Spleen (tissue), 11 donors: ENCODE measurements around the gene NFATC2. TPM values are rescaled to one million over a fixed set of nuclear protein-coding genes. Genes with fewer than 3 reads are reported as not detected.
A peak's percentile ranks its signal among the peaks of the same experiment; 100 is the strongest.

ENCODE experiments used
- DNase-seq: peaks from one replicate; pipeline ENCODE4 v3.0.0-alpha.2; 2020
- H3K27ac ChIP-seq, 8 donors: fragments of 200-600 bp; sonication (generic) in 7 of 8; 1 replicate in 4 of 8; 2 replicates in 4 of 8; pipeline versions ENCODE4 v1.5.0 to v1.8.0; 2016 to 2021; ENCODE audit warnings: inconsistent platforms in 4 of 8, mild to moderate bottlenecking in 4 of 8, moderate library complexity in 1 of 8
- H3K27me3 ChIP-seq, 7 donors: fragments of 200-600 bp; sonication (generic) in 6 of 7; replicated peaks in 1 of 7; 1 replicate in 4 of 7; 2 replicates in 3 of 7; pipeline versions ENCODE4 v1.5.0 to v1.8.0; 2016 to 2021; ENCODE audit warnings: inconsistent platforms in 3 of 7, mild to moderate bottlenecking in 1 of 7
- H3K36me3 ChIP-seq, 6 donors: fragments of 200-600 bp; sonication (generic) in 5 of 6; 1 replicate in 4 of 6; 2 replicates in 2 of 6; pipeline versions ENCODE4 v1.5.0 to v1.8.0; 2016 to 2021; ENCODE audit warnings: inconsistent platforms in 2 of 6
- H3K4me1 ChIP-seq, 6 donors: fragments of 200-600 bp; sonication (generic) in 5 of 6; 1 replicate in 3 of 6; 2 replicates in 3 of 6; pipeline versions ENCODE4 v1.5.0 to v1.8.0; 2016 to 2021; ENCODE audit warnings: inconsistent platforms in 3 of 6
- H3K4me3 ChIP-seq, 8 donors: fragments of 200-600 bp; sonication (generic) in 7 of 8; 1 replicate in 4 of 8; 2 replicates in 4 of 8; pipeline versions ENCODE4 v1.5.0 to v1.8.0; 2016 to 2021; ENCODE audit warnings: inconsistent platforms in 4 of 8, mild to moderate bottlenecking in 4 of 8, moderate library complexity in 2 of 8
- H3K9me3 ChIP-seq, 8 donors: fragments of 200-600 bp; sonication (generic) in 7 of 8; 1 replicate in 4 of 8; 2 replicates in 4 of 8; pipeline versions ENCODE4 v1.5.0 to v1.8.0; 2016 to 2021; ENCODE audit warnings: inconsistent platforms in 4 of 8
- POLR2A ChIP-seq, 3 donors: fragments of 450-650 bp; IDR thresholded peaks; one replicate each; pipeline ENCODE4 v1.5.1; 2017; ENCODE audit warnings: antibody characterized with exemption in 3 of 3, mild to moderate bottlenecking in 1 of 3
- POLR2AphosphoS5 ChIP-seq, 3 donors: sonication (generic); formaldehyde crosslinking; IDR thresholded peaks; one replicate each; pipeline ENCODE4 v1.5.1; 2017; ENCODE audit warnings: antibody characterized with exemption in 3 of 3
- WGBS, 5 donors: extraction: QIAGEN DNeasy Blood & Tissue Kit in 3 of 5; methylation state at CpG; one replicate each; pipeline versions ENCODE4 v1.1.5 to v1.1.7; 2013 to 2018; 5-methylcytosine and 5-hydroxymethylcytosine counted together
- intact Hi-C: fragments of 100-400 bp; cut with DNase I; formaldehyde crosslinking; loops from one replicate; pipeline ENCODE4 v1.15.0; 2023; ENCODE audit warnings: low total_unique reads
- polyA plus RNA-seq, 3 donors: library from polyadenylated mRNA; stranded (reverse); fragments of 200-250 nt; gene quantifications; one replicate each; pipeline ENCODE4 v1.2.1, GENCODE V29; 2013
- total RNA-seq, 7 donors: library from RNA; depleted of rRNA in 3 of 7; stranded (reverse); fragments of >200 nt in 3 of 7; fragmentation: NEBNext Ultra II Directional in 4 of 7; extraction: Animal tissue kit (Norgen Biotek cat#: 25700) in 4 of 7; gene quantifications; one replicate each; pipeline versions ENCODE4 v1.1.0 to v1.2.1, GENCODE V29; 2016 to 2021
- TF ChIP-seq, protein P1 (sequence below), 11 experiments: fragments of 200-600 bp in 7 of 11; fragments of 450-650 bp in 4 of 11; sonication (generic) in 4 of 11; IDR thresholded peaks in 8 of 11; conservative IDR thresholded peaks in 3 of 11; 1 replicate in 7 of 11; 2 replicates in 4 of 11; pipeline versions ENCODE4 v1.4.0 to v1.8.0; 2016 to 2021; ENCODE audit warnings: antibody characterized with exemption in 11 of 11, inconsistent platforms in 4 of 11, mild to moderate bottlenecking in 1 of 11
- donor health status: healthy with polysubstance abuse.
- donor health status: DM: no; HTN: no; CAD: no; lungs with moderate emphysema.
- donor health status: DM: no; HTN: no; CAD: no.
- donor health status: Bipolar disorder and iron deficiency.
- donor health status: healthy.
- donor health status: DM: no; HTN: no; CAD: no.
- donor health status: DM: yes; HTN: yes; CAD: no.

Gene NFATC2
- total and polyA plus RNA-seq, 10 donors = 6.5 to 42.9 (median 34.5) TPM

- peaks cover 6 to 45% (median 20%) of the 10 kb centered on the region in 6 donors for H3K4me1 ChIP-seq
- H3K9me3 ChIP-seq = no peaks in the 10 kb centered on the region
- intact Hi-C loops = no loop called here
- DNase-seq = no peak
- no peak overlapping the region for H3K27ac ChIP-seq
- H3K4me3 ChIP-seq = no peak overlapping the region
- peaks cover 0 to 95% (median 40%) of the 10 kb centered on the region in 6 donors for H3K36me3 ChIP-seq
- H3K27me3 ChIP-seq = no peaks in the 10 kb centered on the region
- no peak for TF ChIP-seq POLR2A (IDR thresholded peaks at IDR 0.05)
- TF ChIP-seq, protein P1, sequence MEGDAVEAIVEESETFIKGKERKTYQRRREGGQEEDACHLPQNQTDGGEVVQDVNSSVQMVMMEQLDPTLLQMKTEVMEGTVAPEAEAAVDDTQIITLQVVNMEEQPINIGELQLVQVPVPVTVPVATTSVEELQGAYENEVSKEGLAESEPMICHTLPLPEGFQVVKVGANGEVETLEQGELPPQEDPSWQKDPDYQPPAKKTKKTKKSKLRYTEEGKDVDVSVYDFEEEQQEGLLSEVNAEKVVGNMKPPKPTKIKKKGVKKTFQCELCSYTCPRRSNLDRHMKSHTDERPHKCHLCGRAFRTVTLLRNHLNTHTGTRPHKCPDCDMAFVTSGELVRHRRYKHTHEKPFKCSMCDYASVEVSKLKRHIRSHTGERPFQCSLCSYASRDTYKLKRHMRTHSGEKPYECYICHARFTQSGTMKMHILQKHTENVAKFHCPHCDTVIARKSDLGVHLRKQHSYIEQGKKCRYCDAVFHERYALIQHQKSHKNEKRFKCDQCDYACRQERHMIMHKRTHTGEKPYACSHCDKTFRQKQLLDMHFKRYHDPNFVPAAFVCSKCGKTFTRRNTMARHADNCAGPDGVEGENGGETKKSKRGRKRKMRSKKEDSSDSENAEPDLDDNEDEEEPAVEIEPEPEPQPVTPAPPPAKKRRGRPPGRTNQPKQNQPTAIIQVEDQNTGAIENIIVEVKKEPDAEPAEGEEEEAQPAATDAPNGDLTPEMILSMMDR (IDR thresholded peaks at IDR 0.05 in 8 of 11, conservative IDR thresholded peaks at IDR 0.05 in 3 of 11) = no peak
- no peak for TF ChIP-seq POLR2AphosphoS5 (IDR thresholded peaks at IDR 0.05)
- 93 to 100% (median 97%) methylated on average over 2 of the region's 2 CpGs for whole genome bisulfite sequencing, 5 donors
Measured at GRCh38 chr20:51517839-51518238, 24.7 kb downstream of the NFATC2 start.

DNA sequence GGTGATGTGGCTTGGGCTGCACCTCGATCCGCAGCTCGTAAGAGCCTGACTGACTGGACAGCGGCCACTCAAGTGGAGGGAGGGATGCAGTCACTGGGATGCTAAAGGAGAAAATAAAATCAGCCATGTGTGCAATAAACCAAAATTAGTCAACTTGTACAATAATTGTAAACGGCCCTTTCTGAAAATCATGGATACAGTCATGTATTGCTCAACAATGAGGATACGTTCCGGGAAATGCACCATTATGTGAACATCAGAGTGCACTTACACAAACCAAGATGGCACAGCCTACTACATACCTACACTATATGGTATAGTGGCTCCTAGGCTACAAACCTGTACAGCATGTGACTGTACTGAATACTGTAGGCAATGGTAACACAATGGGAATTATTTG lies 25.7 kb downstream of the NFATC2 start:
- DNase-seq = peak; percentile 38
- Histone ChIP-seq H3K9me3 (no peaks in the 10 kb centered on the region), H3K4me3 (no peak overlapping the region), H3K27ac (no peak overlapping the region), H3K4me1 (peaks cover 6 to 46% (median 24%) of the 10 kb centered on the region in 6 donors), H3K27me3 (no peaks in the 10 kb centered on the region), H3K36me3 (peaks cover 0 to 91% (median 34%) of the 10 kb centered on the region in 6 donors)
- intact Hi-C loops = no loop called here
- WGBS, 5 donors = 94 to 97% (median 96%) methylated on average over 7 of the region's 7 CpGs
- TF ChIP-seq, protein P1 (IDR thresholded peaks at IDR 0.05 in 8 of 11, conservative IDR thresholded peaks at IDR 0.05 in 3 of 11) = no peak
- TF ChIP-seq POLR2AphosphoS5 (IDR thresholded peaks at IDR 0.05) = no peak
- no peak for TF ChIP-seq POLR2A (IDR thresholded peaks at IDR 0.05)

- 85 to 96% (median 89%) methylated on average over 7 of the region's 7 CpGs for WGBS, 5 donors
Measured at GRCh38 chr20:51514836-51515235, 27.7 kb downstream of the NFATC2 start.

GRCh38 chr20:51514249-51514648 lies 28.3 kb downstream of the NFATC2 start:
- intact Hi-C loops = no loop called here
- WGBS, 5 donors = 85 to 92% (median 88%) methylated on average over 3 of the region's 3 CpGs
- no peaks in the 10 kb centered on the region for H3K27me3 ChIP-seq
- H3K4me1 ChIP-seq = peaks cover 6 to 47% (median 24%) of the 10 kb centered on the region in 6 donors
- TF ChIP-seq, protein P1 (IDR thresholded peaks at IDR 0.05 in 8 of 11, conservative IDR thresholded peaks at IDR 0.05 in 3 of 11) = no peak
- TF ChIP-seq POLR2AphosphoS5 (IDR thresholded peaks at IDR 0.05) = no peak
- no peak for TF ChIP-seq POLR2A (IDR thresholded peaks at IDR 0.05)
- peaks cover 0 to 96% (median 39%) of the 10 kb centered on the region in 6 donors for H3K36me3 ChIP-seq
- H3K9me3 ChIP-seq = no peaks in the 10 kb centered on the region
- H3K27ac ChIP-seq = no peak overlapping the region
- DNase-seq = peak; percentile 45
- H3K4me3 ChIP-seq = no peak overlapping the region

More at GRCh38 chr20:51514836-51515235, 27.7 kb downstream of the NFATC2 start:
- peaks cover 6 to 47% (median 24%) of the 10 kb centered on the region in 6 donors for H3K4me1 ChIP-seq
- intact Hi-C loops = no loop called here
- no peaks in the 10 kb centered on the region for H3K9me3 ChIP-seq
- no peaks in the 10 kb centered on the region for H3K27me3 ChIP-seq
- DNase-seq = peak; percentile 56
- H3K36me3 ChIP-seq = peaks cover 0 to 94% (median 37%) of the 10 kb centered on the region in 6 donors
- no peak overlapping the region for H3K4me3 ChIP-seq
- no peak overlapping the region for H3K27ac ChIP-seq
- TF ChIP-seq, protein P1 (IDR thresholded peaks at IDR 0.05 in 8 of 11, conservative IDR thresholded peaks at IDR 0.05 in 3 of 11) = no peak
- TF ChIP-seq POLR2A (IDR thresholded peaks at IDR 0.05) (no peak), POLR2AphosphoS5 (IDR thresholded peaks at IDR 0.05) (no peak)
